Activated CD4-positive, alpha-beta memory T cell treated with anti-CD3 and anti-CD28 coated beads, Interleukin-2, amount 10 ng/mL, durations not matched to agents 7 days and 5 days (primary cell): ENCODE results near the gene USP20. TPM values are rescaled to one million over a fixed set of nuclear protein-coding genes. Genes with fewer than 3 reads are reported as not detected.
A peak's percentile ranks its signal among the peaks of the same experiment; 100 is the strongest.

ENCODE experiments used
- CTCF ChIA-PET: fragments of 350-600 bp; sonication (Branson Sonifier 250); formaldehyde crosslinking; loops from one replicate; lab custom pipeline; 2021; ENCODE audit warnings: antibody characterized with exemption, inconsistent platforms; lab: Charles Lee
- POLR2A ChIA-PET: fragments of 350-600 bp; sonication (Branson Sonifier 250); formaldehyde crosslinking; loops from one replicate; lab custom pipeline; 2021; ENCODE audit warnings: antibody characterized with exemption; lab: Charles Lee
- DNase-seq: peaks from one replicate; pipeline ENCODE4 v3.0.0-alpha.2; 2020
- H3K27ac Mint-ChIP-seq: one replicate; pipeline ENCODE4 v1.8.0; 2021; ENCODE audit warnings: mild to moderate bottlenecking, mixed read lengths
- H3K27me3 Mint-ChIP-seq: one replicate; pipeline ENCODE4 v1.8.0; 2021; ENCODE audit warnings: mixed read lengths
- H3K36me3 Mint-ChIP-seq: one replicate; pipeline ENCODE4 v1.8.0; 2021; ENCODE audit warnings: low read depth, mixed read lengths
- H3K4me1 Mint-ChIP-seq: one replicate; pipeline ENCODE4 v1.8.0; 2021; ENCODE audit warnings: mixed read lengths
- H3K4me3 Mint-ChIP-seq: one replicate; pipeline ENCODE4 v1.8.0; 2021; ENCODE audit warnings: mild to moderate bottlenecking, mixed read lengths
- H3K9me3 Mint-ChIP-seq: one replicate; pipeline ENCODE4 v1.8.0; 2021; ENCODE audit warnings: mixed read lengths
- total RNA-seq, 2 experiments: library from RNA; stranded (reverse); gene quantifications; one replicate each; pipeline ENCODE4 v1.2.3, GENCODE V29; 2021

The USP20 gene
- total RNA-seq, 2 experiments from 2014 or later, result 86.4 to 87.6 TPM

- POLR2A ChIA-PET, result interaction anchor here (0.7 to 2.6 kb wide), 5 partner anchors 10 to 40 kb away, joined by 3 to 10 read pairs (median 5); no protein-coding TSS in a partner anchor
Observed at GRCh38 chr9:129845373-129845772, 10.1 kb downstream of the USP20 start.

GRCh38 chr9:129848712-129849441 lies 13.6 kb downstream of the USP20 start:
- Mint-ChIP-seq H3K27ac (no peak overlapping the region), H3K36me3 (peaks cover 31% of the 10 kb centered on the region), H3K27me3 (no peaks in the 10 kb centered on the region), H3K4me1 (peaks cover 19% of the 10 kb centered on the region), H3K4me3 (no peak overlapping the region), H3K9me3 (no peaks in the 10 kb centered on the region)
- POLR2A ChIA-PET, result interaction anchor here (0.7 to 1.2 kb wide), 5 partner anchors 9 to 38 kb away, joined by 3 to 4 read pairs (median 3); partner anchors contain the start of gene C9orf78
- CTCF ChIA-PET, result interaction anchor here (0.7 to 1.2 kb wide), 3 partner anchors 10 to 59 kb away, joined by 3 to 5 read pairs (median 3); no protein-coding TSS in a partner anchor
- DNase-seq, result no peak

More at GRCh38 chr9:129845373-129845772, 10.1 kb downstream of the USP20 start:
- Mint-ChIP-seq H3K4me1 (peaks cover 19% of the 10 kb centered on the region), H3K9me3 (no peaks in the 10 kb centered on the region), H3K27ac (peak overlapping the region; percentile 58), H3K4me3 (no peak overlapping the region), H3K27me3 (no peaks in the 10 kb centered on the region), H3K36me3 (peaks cover 12% of the 10 kb centered on the region)
- CTCF ChIA-PET, result interaction anchor here (0.5 to 1.6 kb wide), 2 partner anchors 9 to 474 kb away, joined by 3 to 5 read pairs; partner anchors contain the start of genes C9orf78 and USP20
- no peak for DNase-seq

GRCh38 chr9:129849901-129850300 lies 14.6 kb downstream of the USP20 start:
- H3K27me3 Mint-ChIP-seq, result no peaks in the 10 kb centered on the region
- DNase-seq, result no peak
- no peak overlapping the region for H3K4me3 Mint-ChIP-seq
- ChIA-PET CTCF (no interaction called here), POLR2A (interaction anchor here (1.0 kb wide), 1 partner anchor 15 kb away, joined by 4 read pairs; no protein-coding TSS in a partner anchor)
- H3K27ac Mint-ChIP-seq, result no peak overlapping the region
- H3K4me1 Mint-ChIP-seq, result peaks cover 26% of the 10 kb centered on the region
- H3K36me3 Mint-ChIP-seq, result peaks cover 41% of the 10 kb centered on the region
- no peaks in the 10 kb centered on the region for H3K9me3 Mint-ChIP-seq

GRCh38 chr9:129850821-129851550 lies 15.7 kb downstream of the USP20 start:
- ChIA-PET CTCF (no interaction called here), POLR2A (interaction anchor here (0.9 to 1.3 kb wide), 3 partner anchors 12 to 40 kb away, joined by 3 to 4 read pairs (median 3); no protein-coding TSS in a partner anchor)
- no peak for DNase-seq
- no peaks in the 10 kb centered on the region for H3K27me3 Mint-ChIP-seq
- peaks cover 51% of the 10 kb centered on the region for H3K36me3 Mint-ChIP-seq
- H3K9me3 Mint-ChIP-seq, result no peaks in the 10 kb centered on the region
- H3K27ac Mint-ChIP-seq, result no peak overlapping the region
- no peak overlapping the region for H3K4me3 Mint-ChIP-seq
- H3K4me1 Mint-ChIP-seq, result peaks cover 29% of the 10 kb centered on the region

GRCh38 chr9:129851821-129852220 lies 16.6 kb downstream of the USP20 start:
- peaks cover 35% of the 10 kb centered on the region for H3K4me1 Mint-ChIP-seq
- DNase-seq, result no peak
- no peaks in the 10 kb centered on the region for H3K9me3 Mint-ChIP-seq
- ChIA-PET CTCF (interaction anchor here (0.8 kb wide), 1 partner anchor 9 kb away, joined by 3 read pairs; no protein-coding TSS in a partner anchor), POLR2A (interaction anchor here (0.7 to 0.9 kb wide), 2 partner anchors 9 to 40 kb away, joined by 3 read pairs; no protein-coding TSS in a partner anchor)
- no peak overlapping the region for H3K4me3 Mint-ChIP-seq
- no peaks in the 10 kb centered on the region for H3K27me3 Mint-ChIP-seq
- peaks cover 57% of the 10 kb centered on the region for H3K36me3 Mint-ChIP-seq
- no peak overlapping the region for H3K27ac Mint-ChIP-seq

DNA sequence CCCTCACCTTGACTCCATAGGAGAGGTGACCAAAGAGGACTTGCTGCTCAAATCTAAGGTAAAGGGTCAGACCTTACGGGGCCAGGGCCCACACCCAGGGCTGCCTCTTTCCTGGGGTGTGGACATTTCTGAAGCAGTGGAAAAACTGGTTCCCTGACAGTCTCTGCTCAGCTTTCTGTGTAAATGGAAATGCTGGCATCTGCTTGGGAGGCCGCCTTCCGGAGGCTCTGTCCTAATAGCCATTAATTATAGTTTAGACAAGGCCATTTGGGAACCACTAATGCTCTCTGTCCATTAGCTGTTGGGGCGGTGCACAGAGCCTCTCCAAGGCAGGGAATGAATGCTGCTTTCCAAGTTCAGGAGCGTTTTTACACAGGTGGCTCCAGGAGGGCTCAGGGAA lies 17.3 kb downstream of the USP20 start:
- ChIA-PET POLR2A (interaction anchor here (0.6 to 0.9 kb wide), 2 partner anchors 14 to 17 kb away, joined by 3 read pairs; no protein-coding TSS in a partner anchor), CTCF (interaction anchor here (0.8 kb wide), 1 partner anchor 8 kb away, joined by 3 read pairs; no protein-coding TSS in a partner anchor)
- Mint-ChIP-seq H3K4me3 (no peak overlapping the region), H3K36me3 (peaks cover 61% of the 10 kb centered on the region), H3K9me3 (no peaks in the 10 kb centered on the region), H3K27me3 (no peaks in the 10 kb centered on the region), H3K4me1 (peaks cover 42% of the 10 kb centered on the region), H3K27ac (no peak overlapping the region)
- no peak for DNase-seq

DNA sequence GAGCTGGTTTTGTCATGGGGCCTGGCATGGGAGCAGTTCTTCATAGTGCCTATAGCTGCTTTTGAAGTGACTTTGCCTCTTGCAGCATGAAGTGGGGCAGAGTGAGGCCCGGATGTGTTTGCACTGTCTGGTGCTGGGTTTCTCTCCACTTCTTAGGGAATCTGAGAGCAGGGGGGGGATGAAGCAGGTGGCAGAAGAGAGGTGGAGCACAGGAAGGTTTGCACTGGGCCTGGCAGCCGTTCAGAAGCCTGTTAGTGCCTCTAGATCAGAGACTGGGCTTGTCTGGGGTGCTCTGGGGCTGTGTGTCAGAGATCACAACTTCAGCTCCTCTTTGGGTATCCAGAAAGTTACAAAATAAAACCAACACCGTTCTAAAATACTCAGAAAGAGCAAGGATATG lies 18.4 kb downstream of the USP20 start:
- no peaks in the 10 kb centered on the region for H3K27me3 Mint-ChIP-seq
- CTCF ChIA-PET, result no interaction called here
- H3K36me3 Mint-ChIP-seq, result peaks cover 67% of the 10 kb centered on the region
- no peak overlapping the region for H3K4me3 Mint-ChIP-seq
- H3K4me1 Mint-ChIP-seq, result peaks cover 44% of the 10 kb centered on the region
- no peaks in the 10 kb centered on the region for H3K9me3 Mint-ChIP-seq
- DNase-seq, result no peak
- POLR2A ChIA-PET, result interaction anchor here (0.9 kb wide), 1 partner anchor 9 kb away, joined by 4 read pairs; no protein-coding TSS in a partner anchor
- no peak overlapping the region for H3K27ac Mint-ChIP-seq

- Mint-ChIP-seq H3K4me1 (peaks cover 45% of the 10 kb centered on the region), H3K9me3 (no peaks in the 10 kb centered on the region), H3K27ac (peak overlapping the region; percentile 34), H3K36me3 (peaks cover 71% of the 10 kb centered on the region), H3K27me3 (no peaks in the 10 kb centered on the region), H3K4me3 (no peak overlapping the region)
- ChIA-PET CTCF (no interaction called here), POLR2A (interaction anchor here (1.7 kb wide), 1 partner anchor 14 kb away, joined by 5 read pairs; no protein-coding TSS in a partner anchor)
- DNase-seq, result no peak
Observed at GRCh38 chr9:129854588-129855110, 19.4 kb downstream of the USP20 start.

DNA sequence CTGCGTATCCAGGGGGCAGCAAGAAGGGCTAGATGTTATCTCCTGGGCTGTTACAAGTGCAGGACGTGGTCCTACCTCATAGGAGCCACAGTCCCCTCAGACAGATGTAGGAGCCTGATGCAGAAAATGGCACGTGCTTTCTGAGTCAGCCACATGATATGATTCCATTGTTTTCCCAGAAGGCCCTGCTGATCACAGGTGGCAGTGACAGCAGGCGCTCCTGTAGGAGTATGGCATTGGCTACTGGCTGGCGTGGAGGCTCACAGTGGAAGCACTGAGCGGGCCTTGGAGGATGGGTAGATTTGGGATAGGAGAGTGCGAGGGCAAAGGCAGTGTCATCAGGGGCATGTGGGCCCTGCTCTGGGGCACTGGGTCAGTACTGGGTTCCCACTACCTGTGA lies 21.9 kb downstream of the USP20 start:
- ChIA-PET CTCF (no interaction called here), POLR2A (no interaction called here)
- H3K36me3 Mint-ChIP-seq, result peaks cover 68% of the 10 kb centered on the region
- H3K4me1 Mint-ChIP-seq, result peaks cover 66% of the 10 kb centered on the region
- H3K27ac Mint-ChIP-seq, result peak overlapping the region; percentile 11
- no peaks in the 10 kb centered on the region for H3K9me3 Mint-ChIP-seq
- no peak overlapping the region for H3K4me3 Mint-ChIP-seq
- no peak for DNase-seq
- H3K27me3 Mint-ChIP-seq, result no peaks in the 10 kb centered on the region

DNA sequence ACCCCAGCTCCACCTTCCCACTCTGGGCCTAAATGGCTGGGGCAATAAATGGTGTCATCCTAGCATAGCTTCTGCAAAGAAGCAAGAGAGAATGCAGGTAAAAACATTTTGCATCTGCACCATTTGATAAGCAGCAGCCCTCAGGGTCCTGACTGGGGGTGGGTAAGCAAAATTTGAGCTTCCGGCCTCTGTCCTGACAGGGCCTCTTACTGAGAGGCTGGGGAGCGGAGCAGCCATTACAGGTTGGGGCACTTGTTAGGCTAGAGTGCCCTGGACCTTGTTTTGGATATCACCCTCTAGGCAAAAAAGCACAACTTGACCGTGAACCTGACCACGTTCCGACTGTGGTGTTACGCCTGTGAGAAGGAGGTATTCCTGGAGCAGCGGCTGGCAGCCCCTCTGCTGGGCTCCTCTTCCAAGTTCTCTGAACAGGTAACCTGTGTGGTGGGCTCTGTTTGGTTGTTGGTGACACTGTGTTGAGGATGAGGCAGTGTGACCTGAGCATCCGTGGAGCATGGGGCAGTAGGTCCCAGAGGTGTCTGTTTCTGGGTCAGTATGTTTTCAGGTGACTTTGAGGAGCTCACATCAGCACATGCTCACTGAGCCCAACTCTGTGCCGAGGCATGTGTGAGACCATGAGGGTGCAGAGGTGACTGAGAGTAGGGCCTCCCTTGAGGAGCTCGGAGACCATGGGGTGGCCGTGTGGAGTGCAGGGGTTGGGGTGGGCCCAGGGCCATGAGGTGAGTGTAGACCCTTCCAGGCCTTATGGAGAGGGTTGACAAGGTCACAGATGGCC lies 23.1 kb downstream of the USP20 start:
- peak overlapping the region; percentile 40 for H3K27ac Mint-ChIP-seq
- no peak overlapping the region for H3K4me3 Mint-ChIP-seq
- CTCF ChIA-PET, result no interaction called here
- H3K4me1 Mint-ChIP-seq, result peaks cover 72% of the 10 kb centered on the region
- H3K36me3 Mint-ChIP-seq, result peaks cover 65% of the 10 kb centered on the region
- no peaks in the 10 kb centered on the region for H3K27me3 Mint-ChIP-seq
- POLR2A ChIA-PET, result interaction anchor here (0.9 to 1.4 kb wide), 3 partner anchors 10 to 20 kb away, joined by 3 read pairs; no protein-coding TSS in a partner anchor
- no peaks in the 10 kb centered on the region for H3K9me3 Mint-ChIP-seq
- no peak for DNase-seq

GRCh38 chr9:129860653-129861446 lies 25.6 kb downstream of the USP20 start:
- no peaks in the 10 kb centered on the region for H3K9me3 Mint-ChIP-seq
- DNase-seq, result no peak
- POLR2A ChIA-PET, result interaction anchor here (0.8 to 12.5 kb wide), 7 partner anchors 8 to 207 kb away, joined by 3 to 301 read pairs (median 3); partner anchors contain the start of genes C9orf78, TOR1B and USP20
- H3K27ac Mint-ChIP-seq, result peak overlapping the region; percentile 74
- no peak overlapping the region for H3K4me3 Mint-ChIP-seq
- peaks cover 59% of the 10 kb centered on the region for H3K36me3 Mint-ChIP-seq
- peaks cover 70% of the 10 kb centered on the region for H3K4me1 Mint-ChIP-seq
- CTCF ChIA-PET, result interaction anchor here (1.1 to 1.2 kb wide), 3 partner anchors 9 to 28 kb away, joined by 3 to 5 read pairs (median 4); no protein-coding TSS in a partner anchor
- H3K27me3 Mint-ChIP-seq, result no peaks in the 10 kb centered on the region
